GM18502 (cell line): ENCODE data around the gene CCDC102B.
"Not testable (repeated sequence)": the region's sequence is repeated elsewhere in the genome, so short reads cannot be mapped to it uniquely, and the experiment has no call there.

ENCODE experiments used
- ATAC-seq: cut with Tn5 transposase; IDR thresholded peaks from one replicate; pipeline ENCODE4 v1.9.1; 2021; ENCODE audit warnings: mild to moderate bottlenecking; ENCODE audit not compliant: unreplicated experiment, poor library complexity

CCDC102B gene

DNA sequence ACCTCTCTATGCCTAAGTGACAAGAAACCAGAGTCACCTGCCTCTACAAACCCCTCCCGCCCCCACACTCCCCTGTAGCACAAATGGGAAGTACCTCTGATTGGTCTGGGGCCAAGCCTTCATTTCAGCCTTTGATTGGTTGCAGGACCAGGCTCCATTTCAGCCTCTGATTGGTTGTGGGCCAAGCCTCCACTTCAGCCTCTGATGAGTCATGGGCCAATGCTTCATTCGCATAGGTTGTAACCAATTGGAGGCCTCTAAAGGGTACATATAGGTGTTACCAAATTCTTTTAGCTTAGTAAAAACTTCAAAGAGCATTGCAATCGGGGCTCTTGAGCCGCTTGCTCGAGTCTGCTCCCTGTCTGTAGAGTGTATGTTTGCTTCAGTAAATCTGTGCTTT lies 25.0 kb downstream of the CCDC102B start:
- ATAC-seq, result no peak

DNA sequence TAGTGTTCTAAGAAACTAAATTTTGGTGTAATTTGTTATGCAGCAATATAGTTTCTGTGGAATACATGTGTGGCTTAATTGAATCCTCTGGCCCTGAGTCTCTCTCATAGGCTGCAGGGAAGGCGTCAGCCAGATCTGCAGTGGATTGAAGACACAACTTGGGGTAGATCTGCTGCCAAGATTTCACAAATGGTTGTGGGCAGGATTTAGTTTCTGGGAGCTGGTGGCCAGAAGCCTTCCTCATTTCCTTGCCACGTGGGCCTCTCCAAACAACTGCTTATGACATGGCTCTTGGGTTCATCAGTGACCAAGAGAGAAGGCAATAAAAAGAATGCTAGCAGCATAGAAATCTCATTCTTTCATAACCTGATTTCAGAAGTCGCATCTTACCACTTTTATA lies 28.2 kb downstream of the CCDC102B start:
- no peak for ATAC-seq

DNA sequence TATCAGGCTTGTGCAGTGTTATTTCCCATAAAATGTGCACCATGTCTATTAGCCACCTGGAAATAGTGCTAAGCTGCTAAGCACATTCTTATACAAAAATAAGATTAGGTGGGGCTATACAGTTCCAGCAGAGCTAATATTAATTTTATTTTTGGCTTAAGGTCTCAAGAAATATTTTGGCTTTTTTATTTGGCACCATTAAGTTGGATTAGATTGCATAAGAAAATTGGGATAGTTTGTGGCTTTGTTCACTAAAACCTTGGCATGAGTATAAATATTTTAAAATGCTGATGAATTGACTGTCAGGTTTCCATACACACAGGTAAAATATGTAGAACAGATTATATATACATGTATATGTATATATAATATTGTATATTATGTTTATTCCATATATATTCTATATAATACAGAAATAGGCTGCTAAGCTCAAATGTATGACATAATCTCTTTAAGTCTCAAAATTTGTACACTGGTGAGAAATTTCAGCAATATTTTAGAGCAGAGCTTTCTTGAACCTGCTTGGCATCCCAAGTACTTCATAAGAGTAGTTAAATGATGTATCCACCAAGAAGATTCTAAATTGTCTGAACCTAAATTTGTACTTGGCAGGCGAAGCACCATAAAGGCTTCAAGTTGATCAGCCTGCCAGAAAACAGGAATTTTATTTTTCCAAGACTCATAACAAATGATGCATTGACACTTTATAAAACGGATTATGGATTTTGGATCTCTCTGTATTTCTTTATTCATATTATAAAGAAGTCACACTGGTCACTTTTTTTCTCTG lies 32.6 kb downstream of the CCDC102B start:
- ATAC-seq, result no peak

DNA sequence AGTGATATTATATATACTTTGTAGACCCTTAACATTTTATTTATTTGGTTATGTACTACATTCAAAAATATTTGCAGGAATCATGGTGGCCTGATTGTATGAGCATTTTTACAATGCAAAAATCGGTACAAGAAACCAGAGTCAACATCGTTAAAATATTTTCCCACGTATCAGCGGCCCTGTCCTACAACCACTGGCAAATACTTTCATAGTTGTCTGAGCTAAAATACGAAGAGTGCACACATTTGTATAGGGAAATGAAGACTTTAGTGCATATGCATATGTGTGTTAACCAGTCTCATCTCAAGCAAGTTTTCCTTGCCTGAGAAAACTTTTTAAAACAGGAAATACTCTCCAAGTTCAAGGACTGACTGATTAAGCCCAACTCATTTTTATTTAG lies 35.9 kb downstream of the CCDC102B start:
- no peak for ATAC-seq

DNA sequence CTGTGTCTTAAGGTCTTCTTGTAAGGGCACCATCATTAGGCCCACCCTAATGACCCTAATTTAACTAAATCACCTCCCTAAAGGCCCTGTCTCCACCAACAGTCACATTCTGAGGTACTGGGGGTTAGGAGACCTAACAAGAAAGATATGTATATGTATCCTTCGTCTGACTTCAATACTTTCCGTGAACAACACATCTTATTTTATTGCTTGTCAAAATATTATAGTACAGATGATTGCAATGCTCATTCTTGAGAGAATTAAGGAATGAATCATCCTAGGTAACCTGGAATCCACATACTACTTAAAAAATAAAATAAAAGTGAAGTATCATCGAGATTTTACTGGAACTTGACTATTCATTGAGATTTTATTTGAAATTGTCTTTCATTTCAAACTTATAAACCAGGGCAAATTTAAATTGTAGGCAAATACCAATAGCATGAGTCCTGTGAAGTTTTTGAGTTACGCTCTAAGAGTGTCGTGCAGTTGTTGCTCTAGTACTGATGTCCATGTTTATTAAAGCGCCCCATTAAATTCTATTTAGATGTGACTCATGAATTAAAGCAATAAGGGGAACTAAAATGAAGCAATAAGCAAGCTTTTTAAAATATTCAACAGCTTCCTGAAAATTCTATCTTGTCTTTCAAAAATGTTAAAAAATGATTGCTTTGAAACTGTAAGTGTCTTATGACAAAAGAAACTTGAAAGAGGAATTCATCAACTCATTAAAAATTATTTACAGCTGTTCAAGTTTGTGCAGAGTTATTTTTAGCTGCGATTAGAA lies 40.0 kb downstream of the CCDC102B start:
- no peak for ATAC-seq

DNA sequence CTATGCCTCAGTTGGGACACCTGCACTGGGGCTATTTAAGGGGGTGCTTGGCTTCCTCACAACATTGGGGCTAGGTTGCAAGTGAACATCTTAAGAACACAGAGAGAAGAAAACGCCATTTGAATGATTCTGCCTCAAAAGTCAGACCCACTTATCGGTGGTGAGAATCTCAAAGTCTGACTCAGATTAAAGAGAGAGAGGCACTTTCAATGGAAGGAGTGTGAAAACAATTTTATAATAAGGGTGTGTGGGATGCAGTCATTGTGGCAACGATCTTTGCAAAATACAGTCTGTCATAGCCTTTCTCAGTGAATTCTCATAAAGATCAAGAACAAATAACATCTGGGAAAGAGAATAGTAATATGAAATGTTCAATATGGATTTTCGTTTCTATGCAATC lies 41.8 kb downstream of the CCDC102B start:
- no peak for ATAC-seq

DNA sequence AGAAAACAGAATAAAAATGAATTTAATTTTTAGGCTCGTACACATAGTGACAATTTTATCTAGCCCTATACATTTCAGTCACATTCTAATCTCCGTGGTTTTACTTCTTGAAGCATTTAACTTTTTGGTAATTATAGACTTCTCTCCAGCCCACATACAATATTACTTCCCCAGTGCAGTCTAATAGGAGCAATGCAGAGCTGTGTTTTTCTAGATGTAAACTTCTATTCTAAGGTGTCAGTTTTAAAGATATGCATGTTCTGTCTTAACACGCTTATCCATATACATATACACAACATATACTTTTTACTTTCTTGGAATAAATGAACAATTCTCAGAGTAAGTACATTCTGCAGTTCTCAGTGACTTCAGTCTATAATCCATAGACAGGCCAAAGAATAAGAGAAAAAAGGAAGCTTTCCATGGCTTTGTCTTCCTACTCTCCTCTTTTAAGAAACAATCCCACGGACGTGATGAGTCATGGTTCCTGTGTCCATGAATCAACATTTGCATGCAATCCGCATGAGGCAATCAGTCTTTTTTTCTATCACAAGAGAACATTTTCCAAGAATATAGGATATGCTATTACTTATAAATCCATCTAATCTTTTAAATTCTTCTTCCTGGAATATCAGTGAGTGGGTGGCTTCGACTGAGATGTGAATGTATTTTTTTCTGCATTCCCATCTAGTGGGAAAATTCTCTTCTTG lies 42.8 kb downstream of the CCDC102B start:
- no peak for ATAC-seq

DNA sequence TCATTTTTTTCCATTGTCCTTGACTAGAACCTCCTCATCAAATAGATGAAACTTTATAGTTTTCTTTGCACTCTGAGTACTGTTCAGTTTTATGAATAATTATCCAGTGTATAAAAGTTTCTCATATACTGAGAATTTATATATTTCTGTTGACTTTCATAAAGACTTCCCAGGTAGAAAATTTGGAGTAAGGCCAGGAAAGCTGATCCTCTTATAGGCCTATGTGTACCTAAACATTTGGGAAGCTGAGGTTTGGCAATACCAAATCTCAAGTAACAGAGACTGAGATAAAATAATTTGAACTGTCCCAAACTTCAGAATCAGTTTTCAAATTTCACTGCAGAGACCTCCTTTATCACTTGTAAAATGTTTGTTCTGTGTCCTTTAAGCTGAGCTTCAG lies 43.4 kb downstream of the CCDC102B start:
- no peak for ATAC-seq

DNA sequence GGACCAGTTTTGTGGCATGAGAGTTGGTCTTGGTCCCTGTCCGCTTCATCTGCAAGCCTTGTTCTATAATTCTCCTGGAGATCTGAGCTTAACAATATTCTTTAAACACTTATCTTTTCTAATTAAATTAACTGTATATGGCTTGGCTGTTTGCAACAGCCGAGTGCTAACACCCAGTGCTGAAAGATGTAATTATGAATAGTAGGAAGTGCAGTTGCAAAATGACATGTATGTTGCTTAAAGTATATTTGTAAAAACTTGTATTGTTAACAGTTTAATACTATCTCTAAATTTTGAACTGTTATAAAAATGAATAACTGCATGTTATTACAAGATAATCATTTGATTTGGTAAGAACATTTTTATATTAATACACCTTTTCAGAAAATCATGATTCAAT lies 45.1 kb downstream of the CCDC102B start:
- no peak for ATAC-seq

DNA sequence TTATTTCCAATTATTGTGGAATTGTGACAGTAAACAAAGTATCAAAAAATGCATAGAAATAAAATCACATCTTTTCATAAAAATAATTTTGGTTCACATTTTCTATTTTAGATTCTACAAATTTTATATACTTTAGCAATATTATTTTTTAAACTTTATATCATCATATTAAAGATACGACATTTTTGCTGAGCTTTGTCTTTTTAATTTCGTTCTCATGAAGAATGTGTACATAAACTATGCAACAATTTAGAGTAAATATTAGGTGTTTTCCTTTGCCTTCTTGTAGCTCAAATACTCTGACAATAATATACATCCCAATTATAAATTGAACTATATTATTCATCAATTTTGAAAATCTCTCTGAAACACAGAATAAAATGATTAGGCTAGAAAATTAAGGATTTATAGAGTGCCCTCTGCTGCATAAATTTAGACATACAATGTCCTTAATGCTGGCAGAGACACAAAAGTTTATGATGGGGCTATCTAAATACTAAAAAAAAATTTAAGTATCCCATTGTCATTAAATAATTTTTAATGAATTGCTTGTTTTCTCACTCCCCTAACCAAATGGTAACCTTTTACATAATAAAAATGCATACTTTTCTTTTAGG lies 45.7 kb downstream of the CCDC102B start:
- no peak for ATAC-seq

DNA sequence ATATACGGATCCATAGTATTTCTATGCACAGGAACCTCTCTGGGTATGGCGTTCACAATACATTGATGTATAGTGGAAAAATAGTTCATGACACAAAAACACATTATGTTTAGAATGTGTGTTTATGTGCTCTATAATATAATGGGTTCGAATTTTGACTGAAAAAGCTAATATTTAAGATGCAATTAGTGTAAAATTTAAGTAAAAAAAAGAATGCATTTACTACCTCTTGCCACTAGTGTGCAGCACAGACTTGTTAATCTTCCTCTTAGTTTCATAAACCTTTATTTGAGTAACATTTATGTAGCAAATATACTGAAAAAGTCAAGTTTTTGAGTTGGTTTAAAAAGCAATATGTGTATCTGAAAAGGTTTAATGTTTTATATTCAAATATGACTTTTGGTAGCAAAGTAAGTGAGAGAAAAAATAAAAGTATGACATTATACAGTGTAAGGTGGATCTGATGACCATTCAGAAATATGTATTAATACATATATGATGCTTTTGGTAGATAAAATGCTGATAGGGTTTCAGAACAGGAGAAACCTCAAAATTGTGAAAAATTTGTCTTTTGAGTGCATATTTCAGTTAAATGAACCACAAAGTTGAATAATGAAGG lies 49.4 kb downstream of the CCDC102B start:
- ATAC-seq, result peak; percentile 62

DNA sequence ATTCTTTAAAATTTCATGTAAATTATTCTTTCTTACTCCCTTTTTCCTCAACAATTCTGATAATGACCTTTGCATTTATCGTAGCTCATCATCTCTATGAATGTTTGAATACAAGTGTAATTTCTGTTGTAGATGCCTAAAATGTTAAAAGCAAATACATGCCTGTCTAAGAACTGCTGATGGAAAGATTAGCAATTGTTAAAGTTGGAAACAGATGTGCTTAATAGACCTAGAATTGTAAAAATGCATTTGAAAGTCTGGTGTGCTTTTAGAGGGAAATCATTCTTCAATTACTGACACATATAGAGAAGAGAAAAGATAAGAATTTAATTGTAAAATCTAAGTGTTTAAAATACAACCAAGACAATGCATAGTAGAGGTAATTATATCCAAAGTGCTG lies 50.4 kb downstream of the CCDC102B start:
- no peak for ATAC-seq

DNA sequence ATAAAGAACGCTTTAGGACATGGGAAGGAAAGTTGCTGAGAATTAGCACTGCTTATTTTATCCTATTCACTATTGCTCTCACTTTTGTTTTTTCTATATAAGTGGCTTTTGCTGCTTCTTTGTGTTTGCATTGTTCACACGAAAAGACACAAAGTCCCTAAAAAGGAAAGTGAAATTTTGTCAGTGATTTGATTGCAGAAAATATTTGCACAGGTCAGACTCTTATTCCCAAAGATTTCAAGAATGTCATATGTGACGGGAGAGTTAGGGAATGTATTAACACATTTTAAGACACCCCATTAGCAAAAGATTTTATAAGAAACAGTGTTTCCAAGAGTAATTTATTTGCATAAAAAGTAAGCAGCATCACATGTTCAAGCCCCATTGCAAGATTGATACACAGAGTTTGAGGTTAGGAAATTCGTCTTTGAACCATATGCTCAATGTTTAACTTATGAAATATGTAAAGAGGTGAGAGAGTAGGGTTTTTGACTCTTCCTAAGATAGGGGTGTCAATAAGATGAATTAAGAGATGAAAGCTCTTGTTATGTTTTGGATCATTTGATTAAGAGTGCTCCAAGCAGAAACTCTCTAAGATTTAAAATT lies 57.0 kb downstream of the CCDC102B start:
- ATAC-seq, result no peak

DNA sequence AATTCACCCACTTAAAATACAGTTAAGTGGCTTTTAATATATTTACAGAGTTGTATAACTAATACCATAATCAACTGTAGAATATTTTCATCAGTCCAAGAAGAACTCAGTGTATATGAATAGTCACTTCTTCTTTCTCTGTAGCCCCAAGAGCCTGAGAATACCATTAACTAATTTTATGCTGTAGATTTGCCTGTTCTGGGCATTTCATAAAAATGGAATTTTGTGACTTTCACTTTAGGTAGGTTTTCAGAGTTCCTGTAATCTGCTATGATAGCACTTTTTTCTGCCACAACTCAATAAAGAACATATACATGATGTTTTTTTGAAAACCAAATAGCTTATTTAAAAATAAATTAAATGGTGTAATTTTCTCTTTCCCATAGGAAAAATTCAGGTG lies 57.6 kb downstream of the CCDC102B start:
- ATAC-seq, result no peak

DNA sequence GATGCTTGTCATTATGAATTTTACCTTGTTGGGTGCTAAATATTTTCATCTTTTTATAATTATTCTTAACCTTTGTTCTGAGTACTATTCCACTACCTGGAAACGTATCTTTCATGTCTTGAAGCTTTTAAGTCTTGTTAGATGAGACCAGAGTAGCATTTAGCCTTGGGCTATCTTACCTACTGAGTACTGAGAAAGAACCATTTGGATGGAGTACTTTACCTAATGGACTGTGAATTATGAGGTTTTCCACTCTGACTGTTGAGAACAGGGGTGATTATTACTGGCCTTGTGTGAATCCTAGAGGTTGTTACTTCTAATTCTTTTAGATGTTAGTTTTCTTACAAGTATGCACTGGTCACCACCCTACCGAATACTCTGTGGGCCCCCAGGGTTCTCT lies 63.5 kb downstream of the CCDC102B start:
- no peak for ATAC-seq

DNA sequence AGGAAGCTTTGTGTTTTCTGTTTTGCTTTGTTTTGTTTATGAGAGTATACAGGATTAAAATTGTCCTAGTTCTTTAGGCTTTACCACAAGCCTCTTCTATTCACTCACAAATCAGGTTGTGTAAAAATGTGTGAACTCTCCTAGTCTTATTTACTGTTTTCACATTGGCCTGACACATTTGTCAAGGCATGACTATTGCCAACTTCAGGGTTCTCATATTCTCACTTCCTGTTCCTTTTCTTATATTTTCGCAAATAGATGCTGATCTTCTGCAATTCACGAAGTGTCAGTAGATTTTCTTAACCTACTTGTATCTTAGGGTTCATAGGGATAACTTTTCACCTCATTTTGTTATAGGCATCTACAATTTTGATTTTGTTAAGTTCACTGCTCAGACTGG lies 67.1 kb downstream of the CCDC102B start:
- ATAC-seq, result no peak

DNA sequence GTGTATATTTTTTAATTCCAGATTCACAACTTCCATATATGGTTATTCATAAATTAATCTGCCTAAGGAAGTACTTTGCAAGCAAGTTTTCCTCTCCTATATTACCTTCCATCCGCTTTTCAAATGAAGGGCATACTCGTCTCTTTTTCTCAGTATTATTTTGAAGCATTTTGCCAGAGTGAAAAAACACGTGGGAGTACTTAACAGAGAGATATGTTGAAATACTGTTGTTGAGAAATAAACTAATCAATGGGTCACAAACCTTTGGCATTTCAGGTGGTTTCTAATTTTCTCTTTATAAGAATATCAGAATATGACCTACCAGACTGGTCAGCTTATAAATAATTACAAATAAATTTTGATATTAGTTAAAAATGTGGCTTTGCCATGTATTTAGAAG lies 67.6 kb downstream of the CCDC102B start:
- ATAC-seq, result no peak

DNA sequence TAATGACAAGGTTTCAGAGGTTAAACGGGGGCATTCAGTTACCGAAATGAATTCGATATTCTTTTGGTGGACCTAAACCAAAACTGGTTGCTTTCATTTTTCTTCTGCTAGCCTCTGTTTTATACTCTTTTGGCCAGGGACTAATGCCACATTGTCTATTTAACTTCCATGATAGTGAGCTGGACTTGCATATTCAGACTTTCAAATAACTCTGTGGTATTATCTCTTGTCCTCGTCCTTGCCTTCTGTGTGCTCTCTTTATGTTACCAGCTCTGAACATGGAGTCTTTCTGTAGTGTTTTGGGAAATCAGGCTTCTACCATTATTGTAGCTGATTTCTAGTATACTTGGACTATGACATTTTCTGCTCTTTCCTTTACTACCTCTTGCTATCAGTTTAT lies 75.1 kb downstream of the CCDC102B start:
- ATAC-seq, result no peak

DNA sequence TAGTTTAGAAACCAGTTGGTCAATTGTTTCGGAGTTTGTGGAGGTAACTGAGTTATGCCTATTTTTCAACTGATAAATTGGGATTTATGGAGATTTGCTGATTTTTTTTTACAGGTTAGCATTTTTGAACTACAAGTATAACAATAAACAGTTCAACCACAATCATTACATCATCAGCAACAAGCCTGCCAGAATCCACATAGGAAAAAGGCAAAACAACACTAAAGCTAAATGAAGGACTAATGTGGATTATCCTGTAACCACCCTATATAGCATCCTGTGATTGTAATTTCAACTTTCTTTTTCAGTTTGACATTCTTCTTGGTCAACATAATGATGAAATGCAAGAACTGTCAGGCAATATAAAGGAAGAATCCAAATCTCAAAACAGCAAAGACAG lies 76.5 kb downstream of the CCDC102B start:
- ATAC-seq, result no peak

DNA sequence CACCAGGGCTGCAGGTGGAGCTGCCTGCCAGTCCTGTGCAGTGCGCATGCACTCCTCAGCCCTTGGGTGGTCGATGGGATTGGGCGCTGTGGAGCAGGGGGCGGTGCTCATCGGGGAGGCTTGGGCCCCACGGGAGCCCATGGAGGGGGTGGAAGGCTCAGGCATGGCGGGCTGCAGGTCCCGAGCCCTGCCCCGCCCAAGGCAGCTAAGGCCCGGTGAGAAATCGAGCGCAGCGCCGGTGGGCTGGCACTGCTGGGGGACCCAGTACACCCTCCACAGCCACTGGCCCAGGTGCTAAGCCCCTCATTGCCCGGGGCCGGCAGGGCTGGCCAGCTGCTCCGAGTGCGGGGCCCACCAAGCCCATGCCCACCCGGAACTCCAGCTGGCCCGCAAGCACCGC lies 82.1 kb downstream of the CCDC102B start:
- ATAC-seq, result not testable (repeated sequence)
